IPS-11a (cell line): ENCODE data around the gene CNOT9.
"Not testable (repeated sequence)": the region's sequence is repeated elsewhere in the genome, so short reads cannot be mapped to it uniquely, and the experiment has no call there.

Experiments used
- H3K4me3 ChIP-seq: one replicate; pipeline ENCODE4 v1.5.1; 2013; ENCODE audit warnings: low read depth, low read length, control low read depth

The CNOT9 gene

GRCh38 chr2:218568190-218569037 is at the start of gene CNOT9, which contains the start of gene USP37:
Gene CNOT9, plus strand, starts transcription at chr2:218568839. Its CDS starts 116 bp downstream, at chr2:218568955.
Gene USP37, minus strand, starts transcription at chr2:218568351. Its CDS starts 9,698 bp downstream, at chr2:218558653.
- peak within 1 kb of the TSS; percentile 89 for H3K4me3 ChIP-seq

GRCh38 chr2:218518876-218519275 is 49.8 kb upstream of the CNOT9 start:
- H3K4me3 ChIP-seq: no peak overlapping the region

GRCh38 chr2:218523651-218524050 is 45.0 kb upstream of the CNOT9 start:
- no peak overlapping the region for H3K4me3 ChIP-seq

GRCh38 chr2:218528409-218528808 is 40.2 kb upstream of the CNOT9 start:
- not testable (repeated sequence) for H3K4me3 ChIP-seq

GRCh38 chr2:218529990-218530389 is 38.6 kb upstream of the CNOT9 start:
- H3K4me3 ChIP-seq: no peak overlapping the region

GRCh38 chr2:218536804-218537494 is 31.7 kb upstream of the CNOT9 start:
- H3K4me3 ChIP-seq: no peak overlapping the region

- no peak overlapping the region for H3K4me3 ChIP-seq
Observed at GRCh38 chr2:218540015-218540414, 28.6 kb upstream of the CNOT9 start.

- no peak overlapping the region for H3K4me3 ChIP-seq
Observed at GRCh38 chr2:218546012-218546411, 22.6 kb upstream of the CNOT9 start.

- no peak overlapping the region for H3K4me3 ChIP-seq
Observed at GRCh38 chr2:218547511-218547910, 21.1 kb upstream of the CNOT9 start.

GRCh38 chr2:218547978-218548377 is 20.7 kb upstream of the CNOT9 start:
- H3K4me3 ChIP-seq: no peak overlapping the region

- not testable (repeated sequence) for H3K4me3 ChIP-seq
Observed at GRCh38 chr2:218554225-218554624, 14.4 kb upstream of the CNOT9 start.

- no peak overlapping the region for H3K4me3 ChIP-seq
Observed at GRCh38 chr2:218555527-218555926, 13.1 kb upstream of the CNOT9 start.

- no peak overlapping the region for H3K4me3 ChIP-seq
Observed at GRCh38 chr2:218557941-218558340, 10.7 kb upstream of the CNOT9 start.

GRCh38 chr2:218558986-218559385 is 9.7 kb upstream of the CNOT9 start:
- no peak overlapping the region for H3K4me3 ChIP-seq

- H3K4me3 ChIP-seq: no peak overlapping the region
Observed at GRCh38 chr2:218564056-218564455, 4.6 kb upstream of the CNOT9 start.

GRCh38 chr2:218566296-218566695 is 2.3 kb upstream of the CNOT9 start:
- H3K4me3 ChIP-seq: no peak overlapping the region

- H3K4me3 ChIP-seq: peak overlapping the region; percentile 89
Observed at GRCh38 chr2:218567797-218568189, 846 bp upstream of the CNOT9 start.

GRCh38 chr2:218569038-218569431 is 396 bp downstream of the CNOT9 start:
- peak overlapping the region; percentile 89 for H3K4me3 ChIP-seq

- H3K4me3 ChIP-seq: peak overlapping the region; percentile 89
Observed at GRCh38 chr2:218569661-218570500, 1.2 kb downstream of the CNOT9 start.

GRCh38 chr2:218570850-218571249 is 2.2 kb downstream of the CNOT9 start:
- H3K4me3 ChIP-seq: no peak overlapping the region

- no peak overlapping the region for H3K4me3 ChIP-seq
Observed at GRCh38 chr2:218576854-218577253, 8.2 kb downstream of the CNOT9 start.
